ENCODE data around the gene CTAG1A. TPM values are rescaled to one million over a fixed set of nuclear protein-coding genes. Genes with fewer than 3 reads are reported as not detected.
"Not testable (repeated sequence)": the region's sequence is repeated elsewhere in the genome, so short reads cannot be mapped to it uniquely, and the experiment has no call there.

The CTAG1A gene
- total RNA-seq: not detected
- not detected for polyA plus RNA-seq (2013, experiment 1 of 2)
- polyA plus RNA-seq (2013, experiment 2 of 2): not detected
- total RNA-seq: 0 reads per million in 172 experiments

GRCh38 chrX:154584585-154585183 is at the start of gene CTAG1A:
CTAG1A (plus strand) TSS chrX:154585133; CDS start chrX:154585207, 74 bp downstream.
- H3K4me1 Mint-ChIP-seq (ENCODE audit: low read depth); H3K27me3 Mint-ChIP-seq; H3K4me3 ChIP-seq (ENCODE audit: low read length); H3K4me1 ChIP-seq (ENCODE audit: insufficient read depth, low read length); H3K36me3 ChIP-seq (ENCODE audit: insufficient read depth, low read length); H3K27ac Mint-ChIP-seq; ATAC-seq (ENCODE audit: poor library complexity); intact Hi-C loops (cut with DNase I, micrococcal nuclease); DNase-seq; H3K9me3 Mint-ChIP-seq; CTCF ChIA-PET; POLR2A ChIA-PET; H3K4me3 Mint-ChIP-seq; H3K36me3 Mint-ChIP-seq (ENCODE audit: low read depth); H3K27me3 ChIP-seq (ENCODE audit: control insufficient read depth in 1 of 2, insufficient read depth in 2 of 2, low read length in 2 of 2); H3K27ac ChIP-seq (ENCODE audit: low read depth in 1 of 2, low read length in 2 of 2); H3K9me3 ChIP-seq (ENCODE audit: control insufficient read depth in 1 of 2, insufficient read depth in 1 of 2, low read length in 2 of 2): not testable (repeated sequence)

GRCh38 chrX:154535892-154536291 is 49.0 kb upstream of the CTAG1A start:
- H3K36me3 Mint-ChIP-seq (ENCODE audit: low read depth): peaks cover 6% of the 10 kb centered on the region
- H3K4me3 Mint-ChIP-seq: no peak overlapping the region
- ATAC-seq (ENCODE audit: poor library complexity) (no peak), DNase-seq (no peak)
- H3K4me3 ChIP-seq (ENCODE audit: low read length): no peak overlapping the region
- TF ChIP-seq CTCF (IDR thresholded peaks at IDR 0.05): no peak
- no peaks in the 10 kb centered on the region for H3K27me3 Mint-ChIP-seq
- no peaks in the 10 kb centered on the region for H3K9me3 Mint-ChIP-seq
- H3K27ac Mint-ChIP-seq: no peak overlapping the region
- intact Hi-C loops (cut with DNase I, micrococcal nuclease): no loop called here
- no peak overlapping the region for H3K27ac ChIP-seq (ENCODE audit: low read depth in 1 of 2, low read length in 2 of 2)
- H3K4me1 ChIP-seq (ENCODE audit: insufficient read depth, low read length): peaks cover 9% of the 10 kb centered on the region
- CTCF ChIA-PET: interaction anchor here (1.5 kb wide), 1 partner anchor 162 kb away, joined by 3 read pairs; no protein-coding TSS in a partner anchor
- H3K9me3 ChIP-seq (ENCODE audit: control insufficient read depth in 1 of 2, insufficient read depth in 1 of 2, low read length in 2 of 2): no peaks in the 10 kb centered on the region
- POLR2A ChIA-PET: no interaction called here
- no peaks in the 10 kb centered on the region for H3K27me3 ChIP-seq (ENCODE audit: control insufficient read depth in 1 of 2, insufficient read depth in 2 of 2, low read length in 2 of 2)
- H3K36me3 ChIP-seq (ENCODE audit: insufficient read depth, low read length): peaks cover 34% of the 10 kb centered on the region
- peaks cover 11% of the 10 kb centered on the region for H3K4me1 Mint-ChIP-seq (ENCODE audit: low read depth)

- H3K36me3 Mint-ChIP-seq (ENCODE audit: low read depth): peaks cover 15% of the 10 kb centered on the region
- TF ChIP-seq CTCF (IDR thresholded peaks at IDR 0.05): no peak
- ATAC-seq (ENCODE audit: poor library complexity): no peak
- H3K9me3 Mint-ChIP-seq: no peaks in the 10 kb centered on the region
- ChIA-PET CTCF (interaction anchor here (0.8 kb wide), 1 partner anchor 78 kb away, joined by 3 read pairs; no protein-coding TSS in a partner anchor), POLR2A (interaction anchor here (0.6 kb wide), 1 partner anchor 191 kb away, joined by 4 read pairs; no protein-coding TSS in a partner anchor)
- Histone ChIP-seq H3K27ac (ENCODE audit: low read depth in 1 of 2, low read length in 2 of 2) (no peak overlapping the region), H3K27me3 (ENCODE audit: control insufficient read depth in 1 of 2, insufficient read depth in 2 of 2, low read length in 2 of 2) (no peaks in the 10 kb centered on the region), H3K4me3 (ENCODE audit: low read length) (no peak overlapping the region), H3K36me3 (ENCODE audit: insufficient read depth, low read length) (peaks cover 20% of the 10 kb centered on the region), H3K9me3 (ENCODE audit: control insufficient read depth in 1 of 2, insufficient read depth in 1 of 2, low read length in 2 of 2) (no peaks in the 10 kb centered on the region), H3K4me1 (ENCODE audit: insufficient read depth, low read length) (peaks cover 32% of the 10 kb centered on the region)
- H3K4me3 Mint-ChIP-seq: no peak overlapping the region
- no peaks in the 10 kb centered on the region for H3K27me3 Mint-ChIP-seq
- peaks cover 21% of the 10 kb centered on the region for H3K4me1 Mint-ChIP-seq (ENCODE audit: low read depth)
- no peak for DNase-seq
- no peak overlapping the region for H3K27ac Mint-ChIP-seq
- intact Hi-C loops (cut with DNase I, micrococcal nuclease): no loop called here
Observed at GRCh38 chrX:154539077-154539476, 45.9 kb upstream of the CTAG1A start.

- H3K27ac Mint-ChIP-seq; CTCF ChIA-PET; H3K27me3 ChIP-seq (ENCODE audit: control insufficient read depth in 1 of 2, insufficient read depth in 2 of 2, low read length in 2 of 2); H3K9me3 Mint-ChIP-seq; H3K27me3 Mint-ChIP-seq; H3K27ac ChIP-seq (ENCODE audit: low read depth in 1 of 2, low read length in 2 of 2); H3K4me3 Mint-ChIP-seq; H3K9me3 ChIP-seq (ENCODE audit: control insufficient read depth in 1 of 2, insufficient read depth in 1 of 2, low read length in 2 of 2); ATAC-seq (ENCODE audit: poor library complexity); intact Hi-C loops (cut with DNase I, micrococcal nuclease); H3K4me3 ChIP-seq (ENCODE audit: low read length); POLR2A ChIA-PET; DNase-seq; H3K36me3 Mint-ChIP-seq (ENCODE audit: low read depth): not testable (repeated sequence)
- H3K4me1 Mint-ChIP-seq (ENCODE audit: low read depth): peaks cover 21% of the 10 kb centered on the region
- H3K4me1 ChIP-seq (ENCODE audit: insufficient read depth, low read length): peaks cover 34% of the 10 kb centered on the region
- H3K36me3 ChIP-seq (ENCODE audit: insufficient read depth, low read length): peaks cover 20% of the 10 kb centered on the region
Observed at GRCh38 chrX:154540365-154540764, 44.6 kb upstream of the CTAG1A start.

All from CD4-positive, alpha-beta T cell (primary cell).